K562 (cell line): ENCODE results near the gene VPS35L. TPM values are rescaled to one million over a fixed set of nuclear protein-coding genes. Genes with fewer than 3 reads are reported as not detected.

ENCODE experiments used
- ATAC-seq: fragments of 200-7000 bp; cut with Tn5 transposase; 3 replicates; pipeline ENCODE4 v1.9.1; 2020; ENCODE audit warnings: moderate library complexity
- BruUV-seq: library from RNA; stranded (reverse); fragments of 400-500 nt; replicated peaks from 2 replicates; lab custom pipeline; 2021; lab: Mats Ljungman, UMichigan
- CTCF ChIA-PET: fragments of 300-600 bp; formaldehyde crosslinking; extraction: SDS; loops from one replicate; lab custom pipeline; 2021; ENCODE audit warnings: low intra/inter-chr PET ratio; lab: Yijun Ruan, JAX
- POLR2A ChIA-PET: fragments of 300-600, 350-650 bp; sonication (Branson Sonifier 250); formaldehyde crosslinking; extraction: SDS; loops from one replicate; lab custom pipeline; 2021; ENCODE audit warnings: antibody characterized with exemption, inconsistent platforms; lab: Yijun Ruan, JAX
- DNase-seq, 4 experiments: peaks; one replicate each; pipeline versions ENCODE4 v3.0.0 to v3.0.0-alpha.2; 2011 to 2018; ENCODE audit warnings: low spot score in 3 of 4, mixed read lengths in 3 of 4; ENCODE audit errors: extremely low read depth in 1 of 4
- FAIRE-seq: peaks from 2 replicates; lab custom pipeline; 2011; peaks lifted over from hg19 to GRCh38; lab: Jason Lieb, UNC
- H2AFZ ChIP-seq: 2 replicates; pipeline ENCODE4 v1.6.0; 2011; ENCODE audit warnings: low read depth, low read length, control low read depth, inconsistent platforms
- H3K27ac ChIP-seq: fragments of 200-600 bp; 3 replicates; pipeline ENCODE4 v1.8.0; 2011; ENCODE audit warnings: low read depth, mild to moderate bottlenecking, control low read depth, inconsistent platforms, low read length, moderate library complexity, mixed read lengths; ENCODE audit errors: extremely low read depth
- H3K27me3 ChIP-seq, 2 experiments: fragments of 300-600 bp in 1 of 2; 2 replicates in 1 of 2; 3 replicates in 1 of 2; pipeline versions ENCODE4 v1.6.0 to v1.8.0; 2011; ENCODE audit warnings: inconsistent platforms in 2 of 2, low read length in 2 of 2, mild to moderate bottlenecking in 1 of 2, mixed read lengths in 1 of 2, moderate library complexity in 1 of 2; ENCODE audit not compliant: control insufficient read depth in 2 of 2, insufficient read depth in 2 of 2
- H3K36me3 ChIP-seq: fragments of 300-600 bp; 3 replicates; pipeline ENCODE4 v1.8.0; 2011; ENCODE audit warnings: mild to moderate bottlenecking, low read length, inconsistent platforms; ENCODE audit not compliant: control insufficient read depth, insufficient read depth
- H3K4me1 ChIP-seq, 2 experiments: fragments of 200-600 bp in 1 of 2; replicated peaks in 1 of 2; 2 replicates in 1 of 2; 3 replicates in 1 of 2; pipeline versions ENCODE4 v1.5.1 to v1.8.0; 2011; ENCODE audit warnings: inconsistent platforms in 2 of 2, low read length in 2 of 2, mild to moderate bottlenecking in 1 of 2, mixed read lengths in 1 of 2, moderate library complexity in 1 of 2; ENCODE audit not compliant: control insufficient read depth in 2 of 2, insufficient read depth in 2 of 2
- H3K4me2 ChIP-seq: 2 replicates; pipeline ENCODE4 v1.6.1; 2011; ENCODE audit warnings: low read length, control low read depth, inconsistent platforms, mixed read lengths; ENCODE audit not compliant: insufficient read depth
- H3K4me3 ChIP-seq: fragments of 200-600 bp; sonication (generic), shearing (Covaris generic); 2 replicates; pipeline ENCODE4 v1.5.1; 2016; ENCODE audit warnings: control low read depth, inconsistent platforms
- H3K79me2 ChIP-seq: fragments of 200-600 bp; 3 replicates; pipeline ENCODE4 v1.8.0; 2011; ENCODE audit warnings: low read length, inconsistent platforms; ENCODE audit not compliant: control insufficient read depth, insufficient read depth
- H3K9ac ChIP-seq, 2 experiments: 2 replicates each; pipeline versions ENCODE4 v1.6.0 to v1.6.1; 2011; ENCODE audit warnings: low read depth in 2 of 2, low read length in 2 of 2, control low read depth in 1 of 2, inconsistent platforms in 1 of 2, mild to moderate bottlenecking in 1 of 2, mixed read lengths in 1 of 2; ENCODE audit not compliant: insufficient read depth in 1 of 2
- H3K9me1 ChIP-seq: one replicate; pipeline ENCODE4 v1.6.0; 2011; ENCODE audit warnings: inconsistent platforms, mild to moderate bottlenecking, low read length, moderate library complexity; ENCODE audit not compliant: control insufficient read depth, insufficient read depth
- H3K9me3 ChIP-seq: replicated peaks from 2 replicates; pipeline ENCODE4 v1.5.1; 2011; ENCODE audit warnings: low read depth, low read length, inconsistent platforms; ENCODE audit not compliant: control insufficient read depth, insufficient read depth
- H4K20me1 ChIP-seq: replicated peaks from 2 replicates; pipeline ENCODE4 v1.6.1; 2011; ENCODE audit warnings: low read length, inconsistent platforms, mixed read lengths; ENCODE audit not compliant: control insufficient read depth, insufficient read depth
- ELF2 ChIP-seq: fragments of 250-450 bp; sonication (Bioruptor Pico); IDR thresholded peaks from 2 replicates; pipeline ENCODE4 v1.5.0; 2021; ENCODE audit warnings: mild to moderate bottlenecking
- WHSC1 ChIP-seq: IDR thresholded peaks from one replicate; pipeline ENCODE4 v1.6.1; 2012; ENCODE audit warnings: low read length, control low read depth, inconsistent platforms
- WGBS: fragments of 100-300 bp; shearing (Covaris generic); methylation state at CpG from one replicate; pipeline ENCODE4 v1.1.6; 2016; ENCODE audit warnings: low coverage, mixed read lengths; ENCODE audit not compliant: insufficient coverage; ENCODE audit errors: missing lambda C conversion rate; 5-methylcytosine and 5-hydroxymethylcytosine counted together
- in situ Hi-C: fragments of 300-500 bp; cut with MboI; formaldehyde crosslinking; loops from 4 replicates; pipeline ENCODE4 v1.15.0; 2018; ENCODE audit warnings: inconsistent platforms, mixed read lengths
- intact Hi-C: fragments of 100-400 bp; cut with micrococcal nuclease; formaldehyde crosslinking; loops from 2 replicates; pipeline ENCODE4 v1.14.2; 2022
- polyA plus RNA-seq, 8 experiments: library from polyadenylated mRNA; depleted of rRNA in 4 of 8; stranded (reverse) in 5 of 8; unstranded in 3 of 8; fragments of >200 nt; fragmentation: Nextera tagmentation in 2 of 8; fragmentation: Illumina TruSeq in 1 of 8; extraction: Ambion mirVana in 2 of 8; extraction: Trizol in 1 of 8; gene quantifications; 2 replicates each; pipeline versions ENCODE4 v1.2.1 to v1.2.3, GENCODE V29; 2011 to 2014; ENCODE audit warnings: inconsistent platforms in 1 of 8, missing spikeins in 1 of 8
- total RNA-seq, 7 experiments: library from RNA; depleted of rRNA in 6 of 7; stranded (reverse); fragments of >200 nt in 6 of 7; fragmentation: Illumina TruSeq in 2 of 7; extraction: Trizol in 2 of 7; gene quantifications; 2 replicates each; pipeline versions ENCODE4 v1.2.1 to v1.2.3, GENCODE V29; 2011 to 2021; ENCODE audit warnings: low replicate concordance in 1 of 7
- TF ChIP-seq, protein P1 (sequence below): fragments of 450-650 bp; formaldehyde crosslinking; IDR thresholded peaks from 2 replicates; pipeline ENCODE4 v1.4.0; 2022; ENCODE audit warnings: missing genetic modification characterization

Gene VPS35L
- total and polyA plus RNA-seq, 9 of the 15 experiments (the other 6 are each of a cell fraction or from before 2014, with no cell fraction given) = 10.2 to 30.4 (median 20.1) TPM

DNA sequence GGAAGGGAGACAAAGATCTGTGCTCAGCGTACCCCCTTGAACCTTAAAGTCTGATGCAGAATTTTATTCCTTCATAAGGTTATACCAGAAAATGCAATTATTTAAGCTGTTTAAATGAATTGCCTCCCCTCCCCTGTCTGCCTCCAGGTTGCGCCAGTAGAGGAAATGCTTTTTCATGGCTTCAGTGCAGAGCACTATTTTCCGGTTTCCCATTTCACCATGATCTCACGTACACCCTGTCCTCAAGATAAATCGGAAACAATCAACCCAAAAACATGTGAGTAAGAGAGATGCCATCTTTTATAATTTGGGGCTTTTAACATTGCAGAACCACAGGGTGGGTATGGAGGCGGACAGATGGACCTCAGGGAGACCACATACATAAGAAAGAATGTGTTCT lies 178.0 kb downstream of the VPS35L start:
- Histone ChIP-seq H3K9me3 (no peaks in the 10 kb centered on the region), H3K4me3 (no peak overlapping the region), H3K27me3 (no peaks in the 10 kb centered on the region), H3K27ac (no peak overlapping the region), H3K36me3 (no peaks in the 10 kb centered on the region), H3K4me1 (no peaks in the 10 kb centered on the region), H3K79me2 (no peaks in the 10 kb centered on the region), H4K20me1 (no peaks in the 10 kb centered on the region), H3K4me2 (no peak overlapping the region), H3K9ac (no peak overlapping the region)
- POLR2A ChIA-PET = no interaction called here
- intact Hi-C loops = no loop called here
- FAIRE-seq = no peak
- ATAC-seq = no peak
- in situ Hi-C loops = no loop called here
- 63% methylated on average over 6 of the region's 6 CpGs for WGBS
- CTCF ChIA-PET = no interaction called here
- TF ChIP-seq ELF2 (CRISPR knock-in tag) (no peak), WHSC1 (no peak)
- TF ChIP-seq, protein P1, sequence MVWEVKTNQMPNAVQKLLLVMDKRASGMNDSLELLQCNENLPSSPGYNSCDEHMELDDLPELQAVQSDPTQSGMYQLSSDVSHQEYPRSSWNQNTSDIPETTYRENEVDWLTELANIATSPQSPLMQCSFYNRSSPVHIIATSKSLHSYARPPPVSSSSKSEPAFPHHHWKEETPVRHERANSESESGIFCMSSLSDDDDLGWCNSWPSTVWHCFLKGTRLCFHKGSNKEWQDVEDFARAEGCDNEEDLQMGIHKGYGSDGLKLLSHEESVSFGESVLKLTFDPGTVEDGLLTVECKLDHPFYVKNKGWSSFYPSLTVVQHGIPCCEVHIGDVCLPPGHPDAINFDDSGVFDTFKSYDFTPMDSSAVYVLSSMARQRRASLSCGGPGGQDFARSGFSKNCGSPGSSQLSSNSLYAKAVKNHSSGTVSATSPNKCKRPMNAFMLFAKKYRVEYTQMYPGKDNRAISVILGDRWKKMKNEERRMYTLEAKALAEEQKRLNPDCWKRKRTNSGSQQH (CRISPR knock-in tag) = no peak
- TF ChIP-seq, all 486 proteins: peak for 0
- no peak for DNase-seq
- BruUV-seq = no TSS peak
- H2AFZ ChIP-seq = no peak overlapping the region
- no peaks in the 10 kb centered on the region for H3K9me1 ChIP-seq
